UCSD-AML1 (cell line): ENCODE results near the gene ZNF143.

ENCODE experiments used
- DNase-seq: peaks from one replicate; lab custom pipeline; 2025; ENCODE audit not compliant: unreplicated experiment; lab: John Stamatoyannopoulos, UW

The ZNF143 gene

GRCh38 chr11:9573775-9574621 lies 113.2 kb downstream of the ZNF143 start:
- no peak for DNase-seq

GRCh38 chr11:9574622-9575259 lies 113.9 kb downstream of the ZNF143 start:
- DNase-seq, result peak; percentile 33

GRCh38 chr11:9575260-9576240 lies 114.7 kb downstream of the ZNF143 start:
- DNase-seq, result peak; percentile 17

- DNase-seq, result no peak
Observed at GRCh38 chr11:9576701-9577381, 116.0 kb downstream of the ZNF143 start.

GRCh38 chr11:9577556-9577955 lies 116.7 kb downstream of the ZNF143 start:
- DNase-seq, result no peak
